HEK293 (cell line): Measurements from ENCODE around the gene CTXN2.

Source experiments
- CTCF ChIA-PET: fragments of 350-600 bp; formaldehyde crosslinking; extraction: SDS; loops from one replicate; lab custom pipeline; 2021; ENCODE audit warnings: antibody characterized with exemption; lab: Yijun Ruan, JAX
- POLR2A ChIA-PET: fragments of 300-600 bp; formaldehyde crosslinking; extraction: SDS; loops from one replicate; lab custom pipeline; 2020; ENCODE audit warnings: antibody characterized with exemption, inconsistent platforms; lab: Yijun Ruan, JAX
- H3K27ac ChIP-seq: fragments of 200-500 bp; sonication (Bioruptor generic); 2 replicates; pipeline ENCODE4 v1.5.1; 2014; ENCODE audit warnings: low read depth, low read length, control low read depth, inconsistent platforms; ENCODE audit errors: extremely low read depth
- H3K36me3 ChIP-seq, 2 experiments: fragments of 200-500 bp in 1 of 2; sonication (Bioruptor generic) in 1 of 2; 1 replicate in 1 of 2; 2 replicates in 1 of 2; pipeline ENCODE4 v1.5.1; 2014 to 2017; ENCODE audit warnings: inconsistent platforms in 2 of 2, low read length in 2 of 2; ENCODE audit not compliant: control insufficient read depth in 2 of 2, insufficient read depth in 1 of 2
- H3K4me1 ChIP-seq: fragments of 200-500 bp; sonication (Bioruptor generic); 2 replicates; pipeline ENCODE4 v1.5.1; 2014; ENCODE audit warnings: mild to moderate bottlenecking, low read length, inconsistent platforms; ENCODE audit not compliant: control insufficient read depth, insufficient read depth
- H3K4me3 ChIP-seq: 2 replicates; pipeline ENCODE4 v1.5.1; 2011; ENCODE audit warnings: low read depth, mild to moderate bottlenecking, control low read depth, low read length, moderate library complexity
- H3K9me3 ChIP-seq: fragments of 200-500 bp; sonication (Bioruptor generic); 2 replicates; pipeline ENCODE4 v1.5.1; 2014; ENCODE audit warnings: low read depth, low read length, inconsistent platforms; ENCODE audit not compliant: control insufficient read depth, insufficient read depth
- AEBP2 ChIP-seq: fragments of 450-650 bp; formaldehyde crosslinking; IDR thresholded peaks from 2 replicates; pipeline ENCODE4 v1.5.1; 2016; ENCODE audit warnings: missing biosample characterization, missing genetic modification characterization, borderline replicate concordance
- BCL11B ChIP-seq: fragments of 450-650 bp; formaldehyde crosslinking; IDR thresholded peaks from 2 replicates; pipeline ENCODE4 v1.5.1; 2016; ENCODE audit warnings: low read depth, missing biosample characterization, missing genetic modification characterization
- KLF16 ChIP-seq: fragments of 450-650 bp; formaldehyde crosslinking; IDR thresholded peaks from 2 replicates; pipeline ENCODE4 v1.5.1; 2017; ENCODE audit warnings: missing biosample characterization, missing genetic modification characterization
- SP3 ChIP-seq: fragments of 450-650 bp; formaldehyde crosslinking; IDR thresholded peaks from 2 replicates; pipeline ENCODE4 v1.5.1; 2016; ENCODE audit warnings: missing biosample characterization, missing genetic modification characterization
- YY1 ChIP-seq: fragments of 450-650 bp; formaldehyde crosslinking; IDR thresholded peaks from 2 replicates; pipeline ENCODE4 v1.5.1; 2018; ENCODE audit warnings: missing biosample characterization, missing genetic modification characterization
- YY2 ChIP-seq: fragments of 450-650 bp; formaldehyde crosslinking; IDR thresholded peaks from 2 replicates; pipeline ENCODE4 v1.5.1; 2016; ENCODE audit warnings: missing biosample characterization, missing genetic modification characterization
- ZBTB26 ChIP-seq: fragments of 450-650 bp; formaldehyde crosslinking; optimal IDR thresholded peaks from 2 replicates; pipeline ENCODE3; 2016; ENCODE audit warnings: missing biosample characterization, mild to moderate bottlenecking, missing genetic modification characterization
- ZBTB48 ChIP-seq: fragments of 450-650 bp; formaldehyde crosslinking; IDR thresholded peaks from 2 replicates; pipeline ENCODE4 v1.5.1; 2016; ENCODE audit warnings: missing biosample characterization, missing genetic modification characterization
- ZBTB7A ChIP-seq: fragments of 450-650 bp; formaldehyde crosslinking; IDR thresholded peaks from 2 replicates; pipeline ENCODE4 v1.5.1; 2016; ENCODE audit warnings: low read depth, missing biosample characterization, missing genetic modification characterization
- ZNF146 ChIP-seq: fragments of 450-650 bp; formaldehyde crosslinking; IDR thresholded peaks from 2 replicates; pipeline ENCODE4 v1.5.1; 2016; ENCODE audit warnings: missing biosample characterization, missing genetic modification characterization
- ZNF169 ChIP-seq: fragments of 450-650 bp; formaldehyde crosslinking; IDR thresholded peaks from 2 replicates; pipeline ENCODE4 v1.5.1; 2016; ENCODE audit warnings: missing biosample characterization, missing genetic modification characterization
- ZNF223 ChIP-seq: fragments of 450-650 bp; formaldehyde crosslinking; IDR thresholded peaks from 2 replicates; pipeline ENCODE4 v1.5.1; 2016; ENCODE audit warnings: missing biosample characterization, missing genetic modification characterization
- ZNF280D ChIP-seq: fragments of 450-650 bp; formaldehyde crosslinking; IDR thresholded peaks from 2 replicates; pipeline ENCODE4 v1.5.1; 2016; ENCODE audit warnings: missing biosample characterization, missing genetic modification characterization
- ZNF324 ChIP-seq: fragments of 450-650 bp; formaldehyde crosslinking; IDR thresholded peaks from 2 replicates; pipeline ENCODE4 v1.5.1; 2016; ENCODE audit warnings: missing biosample characterization, missing genetic modification characterization
- ZNF362 ChIP-seq: fragments of 450-650 bp; formaldehyde crosslinking; IDR thresholded peaks from 2 replicates; pipeline ENCODE4 v1.5.1; 2016; ENCODE audit warnings: missing biosample characterization, missing genetic modification characterization
- ZNF37A ChIP-seq: fragments of 450-650 bp; IDR thresholded peaks from 2 replicates; pipeline ENCODE4 v1.5.1; 2018; ENCODE audit warnings: missing biosample characterization, missing genetic modification characterization
- ZNF394 ChIP-seq: fragments of 450-650 bp; formaldehyde crosslinking; IDR thresholded peaks from 2 replicates; pipeline ENCODE4 v1.5.1; 2016; ENCODE audit warnings: missing biosample characterization, missing genetic modification characterization, mild to moderate bottlenecking, moderate library complexity, borderline replicate concordance
- ZNF449 ChIP-seq: fragments of 450-650 bp; formaldehyde crosslinking; IDR thresholded peaks from 2 replicates; pipeline ENCODE4 v1.5.1; 2017; ENCODE audit warnings: missing biosample characterization, mild to moderate bottlenecking, missing genetic modification characterization, moderate library complexity
- ZNF560 ChIP-seq: fragments of 450-650 bp; formaldehyde crosslinking; IDR thresholded peaks from 2 replicates; pipeline ENCODE4 v1.5.1; 2017; ENCODE audit warnings: missing biosample characterization, missing genetic modification characterization, borderline replicate concordance
- ZNF623 ChIP-seq: fragments of 450-650 bp; formaldehyde crosslinking; IDR thresholded peaks from 2 replicates; pipeline ENCODE4 v1.5.1; 2016; ENCODE audit warnings: missing biosample characterization, missing genetic modification characterization
- ZNF626 ChIP-seq: fragments of 450-650 bp; sonication (Bioruptor Pico); formaldehyde crosslinking; IDR thresholded peaks from 2 replicates; pipeline ENCODE4 v1.5.1; 2018; ENCODE audit warnings: missing biosample characterization, missing genetic modification characterization, inconsistent platforms
- ZNF639 ChIP-seq: fragments of 450-650 bp; formaldehyde crosslinking; IDR thresholded peaks from 2 replicates; pipeline ENCODE4 v1.5.1; 2016; ENCODE audit warnings: missing biosample characterization, missing genetic modification characterization
- ZNF654 ChIP-seq: fragments of 450-650 bp; formaldehyde crosslinking; IDR thresholded peaks from 2 replicates; pipeline ENCODE4 v1.5.1; 2016; ENCODE audit warnings: low read depth, missing biosample characterization, missing genetic modification characterization
- ZNF677 ChIP-seq: fragments of 450-650 bp; IDR thresholded peaks from 2 replicates; pipeline ENCODE4 v1.5.0; 2018; ENCODE audit warnings: missing biosample characterization, mild to moderate bottlenecking, missing genetic modification characterization, moderate library complexity
- ZNF701 ChIP-seq: fragments of 450-650 bp; formaldehyde crosslinking; IDR thresholded peaks from 2 replicates; pipeline ENCODE4 v1.5.1; 2016; ENCODE audit warnings: missing biosample characterization, missing genetic modification characterization
- ZNF704 ChIP-seq: fragments of 450-650 bp; formaldehyde crosslinking; IDR thresholded peaks from 2 replicates; pipeline ENCODE4 v1.5.1; 2016; ENCODE audit warnings: missing biosample characterization, missing genetic modification characterization
- ZNF837 ChIP-seq: fragments of 450-650 bp; formaldehyde crosslinking; IDR thresholded peaks from 2 replicates; pipeline ENCODE4 v1.5.1; 2016; ENCODE audit warnings: missing biosample characterization, missing genetic modification characterization
- ZSCAN30 ChIP-seq: fragments of 450-650 bp; IDR thresholded peaks from 2 replicates; pipeline ENCODE4 v1.5.1; 2018; ENCODE audit warnings: missing biosample characterization, mild to moderate bottlenecking, missing genetic modification characterization, moderate library complexity
- ZXDB ChIP-seq: fragments of 450-650 bp; formaldehyde crosslinking; IDR thresholded peaks from 2 replicates; pipeline ENCODE4 v1.5.1; 2016; ENCODE audit warnings: missing biosample characterization, missing genetic modification characterization

The CTXN2 gene

GRCh38 chr15:48239334-48239733, 47.9 kb downstream of the CTXN2 start:
- Histone ChIP-seq H3K27ac (no peak overlapping the region), H3K9me3 (no peaks in the 10 kb centered on the region), H3K4me3 (no peak overlapping the region), H3K36me3 (no peaks in the 10 kb centered on the region), H3K4me1 (no peaks in the 10 kb centered on the region)
- ChIA-PET POLR2A (no interaction called here), CTCF (no interaction called here)
- TF ChIP-seq SP3 (tag by site-specific recombination), result no peak
- no peak for TF ChIP-seq ZNF639 (tag by site-specific recombination)
- TF ChIP-seq ZSCAN30 (tag by site-specific recombination), result no peak
- TF ChIP-seq ZNF677 (tag by site-specific recombination), result no peak
- no peak for TF ChIP-seq ZNF37A
- no peak for TF ChIP-seq ZNF701 (tag by site-specific recombination)
- TF ChIP-seq ZNF449 (tag by site-specific recombination), result no peak
- TF ChIP-seq ZNF837 (tag by site-specific recombination), result no peak
- no peak for TF ChIP-seq ZNF704 (tag by site-specific recombination)
- no peak for TF ChIP-seq BCL11B
- TF ChIP-seq ZNF560 (tag by site-specific recombination), result no peak
- no peak for TF ChIP-seq YY1 (tag by site-specific recombination)
- no peak for TF ChIP-seq ZNF654 (tag by site-specific recombination)
- no peak for TF ChIP-seq ZBTB7A (tag by site-specific recombination)
- TF ChIP-seq KLF16 (tag by site-specific recombination), result no peak
- TF ChIP-seq ZNF146, result no peak
- TF ChIP-seq ZNF169 (tag by site-specific recombination), result no peak
- no peak for TF ChIP-seq ZNF223 (tag by site-specific recombination)
- TF ChIP-seq ZNF626 (tag by site-specific recombination), result no peak
- no peak for TF ChIP-seq YY2 (tag by site-specific recombination)
- no peak for TF ChIP-seq ZNF362
- TF ChIP-seq ZNF623 (tag by site-specific recombination), result 0 out of 2 replicates have a peak, but pooled peaks have one; percentile 28
- no peak for TF ChIP-seq AEBP2 (tag by site-specific recombination)
- TF ChIP-seq ZBTB48, result no peak
- no peak for TF ChIP-seq ZBTB26 (tag by site-specific recombination)
- no peak for TF ChIP-seq ZNF280D (tag by site-specific recombination)
- TF ChIP-seq ZXDB (tag by site-specific recombination), result no peak
- TF ChIP-seq ZNF394 (tag by site-specific recombination), result peak; percentile 75; the same call in 1 of the 2 replicates
- TF ChIP-seq ZNF324 (tag by site-specific recombination), result no peak
